BLaER1 treated with 17β-estradiol and CSF1 and Interleukin-3, amounts not matched to agents 10 nM and 100 nM (cell line): Measurements from ENCODE around the gene CAB39.

Experiments
- H3K27ac ChIP-seq, 11 experiments: shearing (Covaris generic); formaldehyde crosslinking; 2 replicates each; pipeline ENCODE4 v1.8.1; 2022
- H3K27me3 ChIP-seq, 11 experiments: shearing (Covaris generic); formaldehyde crosslinking; 2 replicates each; pipeline ENCODE4 v1.8.1; 2022
- H3K36me3 ChIP-seq, 11 experiments: shearing (Covaris generic); formaldehyde crosslinking; 2 replicates each; pipeline ENCODE4 v1.8.1; 2022
- H3K4me1 ChIP-seq, 10 experiments: shearing (Covaris generic); formaldehyde crosslinking; 2 replicates each; pipeline ENCODE4 v1.8.1; 2022
- H3K4me2 ChIP-seq, 11 experiments: shearing (Covaris generic); formaldehyde crosslinking; 2 replicates each; pipeline ENCODE4 v1.8.1; 2022
- H3K4me3 ChIP-seq, 10 experiments: shearing (Covaris generic); formaldehyde crosslinking; 2 replicates each; pipeline ENCODE4 v1.8.1; 2022
- H3K9ac ChIP-seq, 11 experiments: shearing (Covaris generic); formaldehyde crosslinking; 2 replicates each; pipeline ENCODE4 v1.8.1; 2022
- H3K9me3 ChIP-seq, 11 experiments: shearing (Covaris generic); formaldehyde crosslinking; replicated peaks in 1 of 11; 2 replicates each; pipeline ENCODE4 v1.8.1; 2022
- H4K20me1 ChIP-seq, 11 experiments: shearing (Covaris generic); formaldehyde crosslinking; 2 replicates each; pipeline ENCODE4 v1.8.1; 2022
- Cebpa-rat ChIP-seq, 11 experiments: shearing (Covaris generic); IDR thresholded peaks; 2 replicates each; pipeline ENCODE4 v1.8.1; 2022

Gene CAB39

DNA sequence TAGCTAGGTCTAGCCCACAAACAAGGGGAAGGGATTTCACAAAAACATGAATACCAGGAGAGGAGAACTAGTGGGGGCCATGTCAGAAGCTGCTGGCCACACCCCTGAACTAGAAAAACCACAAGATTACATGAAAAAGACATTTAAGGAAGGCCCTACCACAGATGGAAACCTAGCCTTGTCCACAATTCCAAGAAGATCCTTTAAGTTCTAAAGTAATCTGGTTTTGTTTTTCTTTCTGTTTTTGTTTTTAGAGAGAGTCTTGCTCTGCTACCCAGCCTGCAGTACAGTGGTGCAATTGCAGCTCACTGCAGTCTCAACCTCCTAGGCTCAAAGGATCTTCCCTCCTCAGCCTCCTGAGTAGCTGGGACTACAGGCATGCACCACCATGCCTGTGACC is 34.2 kb upstream of the CAB39 start:
- Histone ChIP-seq H3K27me3 (no peaks in the 10 kb centered on the region), H3K4me2 (peak overlapping the region in 5 of 11 experiments; percentile 46 to 75 (median 56); a peak in 10 of 22 replicates), H3K4me3 (no peak overlapping the region), H3K9ac (no peak overlapping the region), H3K27ac (peak overlapping the region in 1 of 11 experiments; percentile 19; a peak in 2 of 22 replicates), H3K9me3 (peaks cover 7 to 18% (median 13%) of the 10 kb centered on the region in 11 experiments; a peak in 19 of 22 replicates), H3K4me1 (peaks cover 11 to 61% (median 18%) of the 10 kb centered on the region in 10 experiments), H3K36me3 (no peaks in the 10 kb centered on the region), H4K20me1 (no peaks in the 10 kb centered on the region)
- no peak for TF ChIP-seq Cebpa-rat (IDR thresholded peaks at IDR 0.05)

- TF ChIP-seq Cebpa-rat (IDR thresholded peaks at IDR 0.05) = no peak
- H3K27me3 ChIP-seq = no peaks in the 10 kb centered on the region
- no peak overlapping the region for H3K27ac ChIP-seq
- no peak overlapping the region for H3K4me3 ChIP-seq
- H3K36me3 ChIP-seq = no peaks in the 10 kb centered on the region
- H3K4me2 ChIP-seq = no peak overlapping the region
- H3K9me3 ChIP-seq = peaks cover 7 to 18% (median 13%) of the 10 kb centered on the region in 11 experiments; a peak in 19 of 22 replicates
- H4K20me1 ChIP-seq = no peaks in the 10 kb centered on the region
- peaks cover 13 to 70% (median 21%) of the 10 kb centered on the region in 10 experiments for H3K4me1 ChIP-seq
- no peak overlapping the region for H3K9ac ChIP-seq
Measured at GRCh38 chr2:230680463-230681170, 32.0 kb upstream of the CAB39 start.

- Histone ChIP-seq H3K4me3 (no peak overlapping the region), H3K27me3 (no peaks in the 10 kb centered on the region), H3K36me3 (no peaks in the 10 kb centered on the region), H4K20me1 (no peaks in the 10 kb centered on the region), H3K9me3 (peaks cover 7 to 18% (median 13%) of the 10 kb centered on the region in 11 experiments; a peak in 19 of 22 replicates), H3K9ac (no peak overlapping the region), H3K27ac (no peak overlapping the region), H3K4me2 (0 out of 22 replicates have a peak overlapping the region, but pooled peaks of 1 of the 11 experiments have one; percentile 12), H3K4me1 (peaks cover 19 to 76% (median 26%) of the 10 kb centered on the region in 10 experiments)
- no peak for TF ChIP-seq Cebpa-rat (IDR thresholded peaks at IDR 0.05)
Measured at GRCh38 chr2:230681171-230681545, 31.5 kb upstream of the CAB39 start.

GRCh38 chr2:230682546-230682945 is 30.1 kb upstream of the CAB39 start:
- peaks cover 7 to 15% (median 12%) of the 10 kb centered on the region in 11 experiments; a peak in 19 of 22 replicates for H3K9me3 ChIP-seq
- H3K27ac ChIP-seq = no peak overlapping the region
- no peaks in the 10 kb centered on the region for H3K36me3 ChIP-seq
- no peak for TF ChIP-seq Cebpa-rat (IDR thresholded peaks at IDR 0.05)
- H4K20me1 ChIP-seq = no peaks in the 10 kb centered on the region
- no peak overlapping the region for H3K9ac ChIP-seq
- no peak overlapping the region for H3K4me3 ChIP-seq
- H3K4me2 ChIP-seq = no peak overlapping the region
- peaks cover 24 to 76% (median 30%) of the 10 kb centered on the region in 10 experiments for H3K4me1 ChIP-seq
- H3K27me3 ChIP-seq = no peaks in the 10 kb centered on the region

- Histone ChIP-seq H3K27ac (peak overlapping the region in 9 of 11 experiments; percentile 3 to 88 (median 33); a peak in 7 of 22 replicates), H3K9me3 (peaks cover 0 to 7% (median 0%) of the 10 kb centered on the region in 11 experiments; a peak in 2 of 22 replicates), H3K4me1 (peaks cover 22 to 71% (median 26%) of the 10 kb centered on the region in 10 experiments), H3K9ac (peak overlapping the region in 7 of 11 experiments; percentile 7 to 85 (median 58); a peak in 13 of 22 replicates), H3K27me3 (no peaks in the 10 kb centered on the region), H3K36me3 (no peaks in the 10 kb centered on the region), H3K4me3 (peak overlapping the region in 2 of 10 experiments; percentile 37 to 39; a peak in 1 of 20 replicates), H4K20me1 (no peaks in the 10 kb centered on the region), H3K4me2 (peak overlapping the region; percentile 55 to 96 (median 73))
- no peak for TF ChIP-seq Cebpa-rat (IDR thresholded peaks at IDR 0.05)
Measured at GRCh38 chr2:230684270-230685168, 28.1 kb upstream of the CAB39 start.

DNA sequence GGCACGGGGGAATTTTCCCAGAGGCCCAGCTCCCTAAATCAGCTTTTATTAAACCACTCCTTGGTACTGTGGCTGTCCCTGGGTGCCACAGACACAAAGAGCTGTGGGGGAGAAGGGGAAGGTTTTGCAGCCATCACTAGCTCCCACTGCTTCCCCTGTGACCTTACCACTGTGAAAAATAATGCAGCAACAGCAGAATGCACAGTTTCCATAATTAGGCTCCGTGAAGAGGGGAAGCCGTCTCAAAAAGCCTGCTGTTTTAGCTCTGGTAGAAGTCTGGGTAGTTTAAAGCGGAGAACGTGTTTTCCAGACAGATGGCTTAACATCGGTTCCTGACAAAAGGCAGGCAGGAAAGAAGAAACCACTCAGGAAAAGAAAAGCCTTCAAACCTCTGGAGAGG is 27.5 kb upstream of the CAB39 start:
- Histone ChIP-seq H3K27me3 (no peaks in the 10 kb centered on the region), H3K4me1 (peaks cover 22 to 69% (median 26%) of the 10 kb centered on the region in 10 experiments), H3K4me3 (peak overlapping the region in 3 of 10 experiments; percentile 37 to 50 (median 39); a peak in 6 of 20 replicates), H3K9me3 (peaks cover 0 to 7% (median 0%) of the 10 kb centered on the region in 11 experiments; a peak in 2 of 22 replicates), H3K27ac (peak overlapping the region in 9 of 11 experiments; percentile 3 to 88 (median 33); a peak in 11 of 22 replicates), H4K20me1 (no peaks in the 10 kb centered on the region), H3K4me2 (peak overlapping the region; percentile 55 to 96 (median 73)), H3K9ac (peak overlapping the region in 9 of 11 experiments; percentile 7 to 85 (median 53); a peak in 16 of 22 replicates), H3K36me3 (no peaks in the 10 kb centered on the region)
- no peak for TF ChIP-seq Cebpa-rat (IDR thresholded peaks at IDR 0.05)

DNA sequence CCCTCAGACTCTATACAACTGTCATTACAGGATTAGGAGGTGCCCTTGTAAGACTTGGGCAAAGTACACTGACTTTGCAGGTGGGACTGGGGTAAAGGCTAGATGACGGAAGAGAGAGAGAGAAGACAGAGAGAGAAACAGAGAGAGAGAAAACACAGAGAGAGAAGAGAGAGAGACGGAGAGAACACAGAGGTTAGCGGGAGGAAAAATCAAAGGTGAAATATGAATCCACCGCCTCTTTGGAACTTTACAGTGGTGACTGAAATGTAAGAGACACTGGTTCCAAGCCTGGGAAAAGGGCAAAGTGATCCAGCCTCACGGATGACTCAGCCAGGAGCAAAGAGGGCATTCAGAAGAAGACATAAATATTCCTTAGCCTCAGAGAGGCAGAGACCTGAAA is 25.1 kb upstream of the CAB39 start:
- Histone ChIP-seq H4K20me1 (no peaks in the 10 kb centered on the region), H3K36me3 (no peaks in the 10 kb centered on the region), H3K9me3 (peaks cover 0 to 5% (median 0%) of the 10 kb centered on the region in 11 experiments; a peak in 2 of 22 replicates), H3K27me3 (no peaks in the 10 kb centered on the region), H3K4me3 (no peak overlapping the region), H3K4me1 (peaks cover 22 to 61% (median 26%) of the 10 kb centered on the region in 10 experiments), H3K27ac (no peak overlapping the region), H3K4me2 (peak overlapping the region in 2 of 11 experiments; percentile 92 to 96; a peak in 4 of 22 replicates), H3K9ac (no peak overlapping the region)
- TF ChIP-seq Cebpa-rat (IDR thresholded peaks at IDR 0.05) = no peak

DNA sequence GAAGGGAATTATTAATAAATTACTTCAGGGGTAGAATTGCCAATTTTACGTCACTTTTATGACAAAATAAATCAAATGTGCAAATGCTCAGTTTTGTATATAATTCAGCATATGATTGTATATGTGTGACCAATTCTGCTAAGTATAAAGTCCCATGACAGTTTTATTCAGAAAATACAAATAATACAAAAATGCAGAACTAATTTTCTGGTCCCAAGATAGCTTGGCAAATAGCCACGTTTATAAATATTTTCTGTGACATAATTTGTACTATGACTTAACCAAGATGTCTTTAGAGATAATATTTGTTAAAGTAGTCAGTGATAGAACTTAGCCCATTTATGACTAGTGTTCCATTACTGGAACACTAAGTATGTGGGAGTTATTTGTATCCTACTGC is 24.2 kb upstream of the CAB39 start:
- Histone ChIP-seq H3K9me3 (no peaks in the 10 kb centered on the region), H3K27ac (no peak overlapping the region), H4K20me1 (no peaks in the 10 kb centered on the region), H3K4me3 (no peak overlapping the region), H3K4me2 (peak overlapping the region in 2 of 11 experiments; percentile 50 to 96; a peak in 4 of 22 replicates), H3K4me1 (peaks cover 22 to 61% (median 26%) of the 10 kb centered on the region in 10 experiments), H3K36me3 (no peaks in the 10 kb centered on the region), H3K27me3 (no peaks in the 10 kb centered on the region), H3K9ac (no peak overlapping the region)
- no peak for TF ChIP-seq Cebpa-rat (IDR thresholded peaks at IDR 0.05)
